GM23248 (cell line): ENCODE data around the gene SLC6A7. TPM values are rescaled to one million over a fixed set of nuclear protein-coding genes. Genes with fewer than 3 reads are reported as not detected.

Source experiments
- DNase-seq: peaks from one replicate; pipeline ENCODE4 v3.0.0-alpha.2; 2015
- H2AFZ ChIP-seq: fragments of 200-600 bp; sonication (generic); 2 replicates; pipeline ENCODE4 v1.6.1; 2016; ENCODE audit warnings: antibody characterized with exemption
- H3F3A ChIP-seq: fragments of 200-600 bp; sonication (generic); 2 replicates; pipeline ENCODE4 v1.6.1; 2016; ENCODE audit warnings: mild to moderate bottlenecking, antibody characterized with exemption, mixed run types; ENCODE audit not compliant: insufficient read depth
- H3K27ac ChIP-seq: fragments of 200-600 bp; sonication (generic); 2 replicates; pipeline ENCODE4 v1.5.1; 2016; ENCODE audit warnings: mild to moderate bottlenecking
- H3K27me3 ChIP-seq: fragments of 200-600 bp; sonication (generic); replicated peaks from 2 replicates; pipeline ENCODE4 v1.6.1; 2016; ENCODE audit warnings: mild to moderate bottlenecking; ENCODE audit not compliant: insufficient read depth
- H3K36me3 ChIP-seq: fragments of 200-600 bp; sonication (generic); 2 replicates; pipeline ENCODE4 v1.6.1; 2016; ENCODE audit warnings: low read depth, mild to moderate bottlenecking
- H3K4me1 ChIP-seq: fragments of 200-600 bp; sonication (generic); 2 replicates; pipeline ENCODE4 v1.6.1; 2016; ENCODE audit warnings: mild to moderate bottlenecking; ENCODE audit not compliant: insufficient read depth
- H3K4me2 ChIP-seq: fragments of 200-600 bp; sonication (generic); one replicate; pipeline ENCODE4 v1.6.1; 2016; ENCODE audit warnings: mild to moderate bottlenecking; ENCODE audit not compliant: unreplicated experiment
- H3K4me3 ChIP-seq: fragments of 200-600 bp; sonication (generic); 2 replicates; pipeline ENCODE4 v1.5.1; 2016; ENCODE audit warnings: mild to moderate bottlenecking
- H3K79me2 ChIP-seq: fragments of 200-600 bp; sonication (generic); 2 replicates; pipeline ENCODE4 v1.6.1; 2016; ENCODE audit warnings: mild to moderate bottlenecking; ENCODE audit not compliant: insufficient read depth
- H3K9ac ChIP-seq: fragments of 200-600 bp; sonication (generic); 2 replicates; pipeline ENCODE4 v1.6.1; 2016; ENCODE audit warnings: mild to moderate bottlenecking
- H3K9me2 ChIP-seq: fragments of 200-600 bp; sonication (generic); 2 replicates; pipeline ENCODE4 v1.6.1; 2016; ENCODE audit warnings: mixed run types, mild to moderate bottlenecking, moderate library complexity; ENCODE audit not compliant: insufficient read depth
- H3K9me3 ChIP-seq: fragments of 200-600 bp; sonication (generic); one replicate; pipeline ENCODE4 v1.6.1; 2017; ENCODE audit warnings: low read depth
- H4K20me1 ChIP-seq: fragments of 200-600 bp; sonication (generic); 2 replicates; pipeline ENCODE4 v1.6.0; 2016; ENCODE audit not compliant: insufficient read depth
- EZH2 ChIP-seq: fragments of 200-600 bp; sonication (generic); IDR thresholded peaks from 2 replicates; pipeline ENCODE4 v1.6.1; 2018; ENCODE audit warnings: antibody characterized with exemption, mild to moderate bottlenecking; ENCODE audit not compliant: insufficient read depth, poor library complexity, severe bottlenecking
- EZH2phosphoT487 ChIP-seq: fragments of 200-600 bp; sonication (generic); IDR thresholded peaks from 2 replicates; pipeline ENCODE4 v1.6.1; 2018; ENCODE audit warnings: antibody characterized with exemption, moderate library complexity, mild to moderate bottlenecking, low read depth; ENCODE audit not compliant: insufficient read depth
- WGBS, 2 experiments: methylation state at CpG; one replicate each; pipeline ENCODE4 v1.1.6; 2015 to 2017; ENCODE audit warnings: low lambda C conversion rate in 2 of 2, low coverage in 1 of 2; ENCODE audit errors: missing lambda C conversion rate in 2 of 2; 5-methylcytosine and 5-hydroxymethylcytosine counted together
- in situ Hi-C: fragments of 300-500 bp; cut with MboI; formaldehyde crosslinking; loops from 2 replicates; pipeline ENCODE4 v1.15.0; 2020
- polyA plus RNA-seq: library from polyadenylated mRNA; unstranded; fragments of >200 nt; fragmentation: Nextera tagmentation; extraction: Ambion mirVana; gene quantifications from 2 replicates; pipeline ENCODE4 v1.2.1, GENCODE V29; 2016
- total RNA-seq: library from RNA; depleted of rRNA; stranded (reverse); fragments of >200 nt; shearing (Covaris generic); gene quantifications from 2 replicates; pipeline ENCODE4 v1.2.3, GENCODE V29; 2014

The SLC6A7 gene
- total and polyA plus RNA-seq, 2 experiments from 2014 or later = not detected

- Histone ChIP-seq H3K4me3 (no peak overlapping the region), H3K27ac (no peak overlapping the region), H3F3A (no peaks in the 10 kb centered on the region), H3K4me2 (no peak overlapping the region), H3K9me3 (no peaks in the 10 kb centered on the region), H4K20me1 (no peaks in the 10 kb centered on the region), H3K9ac (no peak overlapping the region), H3K36me3 (no peaks in the 10 kb centered on the region), H3K9me2 (no peaks in the 10 kb centered on the region), H3K27me3 (no peaks in the 10 kb centered on the region), H3K79me2 (no peaks in the 10 kb centered on the region), H2AFZ (no peak overlapping the region), H3K4me1 (no peaks in the 10 kb centered on the region)
- TF ChIP-seq EZH2phosphoT487 (no peak), EZH2 (no peak)
- 61 to 63% methylated on average over 4 of the region's 4 CpGs for WGBS, 2 experiments
- DNase-seq = no peak
- in situ Hi-C loops = no loop called here
Observed at GRCh38 chr5:150177721-150178120, 12.1 kb upstream of the SLC6A7 start.

GRCh38 chr5:150178262-150178661, 11.6 kb upstream of the SLC6A7 start:
- TF ChIP-seq EZH2phosphoT487 (no peak), EZH2 (no peak)
- no peaks in the 10 kb centered on the region for H3K4me1 ChIP-seq
- no peak for DNase-seq
- in situ Hi-C loops = no loop called here
- 86 to 90% methylated on average over 4 of the region's 4 CpGs for WGBS, 2 experiments
- no peaks in the 10 kb centered on the region for H3K9me2 ChIP-seq
- H2AFZ ChIP-seq = no peak overlapping the region
- H3K27ac ChIP-seq = no peak overlapping the region
- no peaks in the 10 kb centered on the region for H3K79me2 ChIP-seq
- no peaks in the 10 kb centered on the region for H4K20me1 ChIP-seq
- H3F3A ChIP-seq = no peaks in the 10 kb centered on the region
- no peak overlapping the region for H3K4me3 ChIP-seq
- no peaks in the 10 kb centered on the region for H3K27me3 ChIP-seq
- no peak overlapping the region for H3K4me2 ChIP-seq
- no peaks in the 10 kb centered on the region for H3K9me3 ChIP-seq
- no peaks in the 10 kb centered on the region for H3K36me3 ChIP-seq
- H3K9ac ChIP-seq = no peak overlapping the region

- Histone ChIP-seq H2AFZ (no peak overlapping the region), H3K9me2 (no peaks in the 10 kb centered on the region)
- WGBS, 2 experiments = 51 to 52% methylated on average over 7 of the region's 7 CpGs
Observed at GRCh38 chr5:150179019-150179620, 10.7 kb upstream of the SLC6A7 start.

GRCh38 chr5:150180241-150181026, 9.4 kb upstream of the SLC6A7 start:
- Histone ChIP-seq H2AFZ (peak overlapping the region; percentile 37; the same call in 1 of the 2 replicates), H3K4me3 (no peak overlapping the region), H3K9ac (no peak overlapping the region), H3K9me3 (no peaks in the 10 kb centered on the region), H3K27ac (no peak overlapping the region), H3K79me2 (no peaks in the 10 kb centered on the region), H3K27me3 (no peaks in the 10 kb centered on the region), H4K20me1 (no peaks in the 10 kb centered on the region), H3K9me2 (no peaks in the 10 kb centered on the region), H3K4me2 (no peak overlapping the region), H3F3A (no peaks in the 10 kb centered on the region), H3K36me3 (no peaks in the 10 kb centered on the region), H3K4me1 (no peaks in the 10 kb centered on the region)
- in situ Hi-C loops = no loop called here
- no peak for TF ChIP-seq EZH2phosphoT487
- no peak for TF ChIP-seq EZH2
- 36 to 45% methylated on average over 18 of the region's 18 CpGs for WGBS, 2 experiments
- DNase-seq = peak; percentile 45

More at GRCh38 chr5:150179019-150179620, 10.7 kb upstream of the SLC6A7 start:
- Histone ChIP-seq H3K4me2 (no peak overlapping the region), H3K36me3 (no peaks in the 10 kb centered on the region), H3K4me1 (no peaks in the 10 kb centered on the region), H3K79me2 (no peaks in the 10 kb centered on the region), H3K27ac (no peak overlapping the region), H3K9ac (no peak overlapping the region), H3K27me3 (no peaks in the 10 kb centered on the region), H3K9me3 (no peaks in the 10 kb centered on the region), H3K4me3 (no peak overlapping the region), H3F3A (no peaks in the 10 kb centered on the region), H4K20me1 (no peaks in the 10 kb centered on the region)
- no peak for TF ChIP-seq EZH2phosphoT487
- no peak for TF ChIP-seq EZH2
- DNase-seq = no peak
- in situ Hi-C loops = no loop called here
